HG02759 (cell line): ENCODE measurements around the gene KRT13.

Source experiments
- ATAC-seq: cut with Tn5 transposase; IDR thresholded peaks from one replicate; pipeline ENCODE4 v1.9.1; 2021; ENCODE audit warnings: mild to moderate bottlenecking, moderate library complexity; ENCODE audit not compliant: unreplicated experiment

The KRT13 gene

GRCh38 chr17:41475421-41475820 lies 30.0 kb downstream of the KRT13 start:
- ATAC-seq: no peak

GRCh38 chr17:41474863-41475262 lies 30.5 kb downstream of the KRT13 start:
- no peak for ATAC-seq

- ATAC-seq: no peak
These were observed 37.1 kb downstream of the KRT13 start for GRCh38 chr17:41468346-41468745.

GRCh38 chr17:41467561-41467960 lies 37.9 kb downstream of the KRT13 start:
- no peak for ATAC-seq

- ATAC-seq: no peak
These were observed 38.4 kb downstream of the KRT13 start, which contains the start of gene KRT32 for GRCh38 chr17:41466988-41467387. Gene KRT32, minus strand, starts transcription at chr17:41467386. Its CDS starts 61 bp downstream, at chr17:41467325.

GRCh38 chr17:41464682-41465081 lies 40.7 kb downstream of the KRT13 start:
- no peak for ATAC-seq

- ATAC-seq: no peak
These were observed 41.2 kb downstream of the KRT13 start for GRCh38 chr17:41464173-41464572.

GRCh38 chr17:41463746-41464145 lies 41.7 kb downstream of the KRT13 start:
- no peak for ATAC-seq

GRCh38 chr17:41462705-41463104 lies 42.7 kb downstream of the KRT13 start:
- no peak for ATAC-seq

- ATAC-seq: no peak
These were observed 47.7 kb downstream of the KRT13 start for GRCh38 chr17:41457676-41458075.

- no peak for ATAC-seq
These were observed 49.2 kb downstream of the KRT13 start for GRCh38 chr17:41456204-41456603.

- no peak for ATAC-seq
These were observed 50.2 kb downstream of the KRT13 start for GRCh38 chr17:41455236-41455635.

GRCh38 chr17:41453066-41453465 lies 52.3 kb downstream of the KRT13 start:
- ATAC-seq: no peak

GRCh38 chr17:41452281-41452680 lies 53.1 kb downstream of the KRT13 start:
- ATAC-seq: no peak

- no peak for ATAC-seq
These were observed 54.2 kb downstream of the KRT13 start for GRCh38 chr17:41451154-41451728.
